Measurements from ENCODE around the gene NDEL1.

DNA sequence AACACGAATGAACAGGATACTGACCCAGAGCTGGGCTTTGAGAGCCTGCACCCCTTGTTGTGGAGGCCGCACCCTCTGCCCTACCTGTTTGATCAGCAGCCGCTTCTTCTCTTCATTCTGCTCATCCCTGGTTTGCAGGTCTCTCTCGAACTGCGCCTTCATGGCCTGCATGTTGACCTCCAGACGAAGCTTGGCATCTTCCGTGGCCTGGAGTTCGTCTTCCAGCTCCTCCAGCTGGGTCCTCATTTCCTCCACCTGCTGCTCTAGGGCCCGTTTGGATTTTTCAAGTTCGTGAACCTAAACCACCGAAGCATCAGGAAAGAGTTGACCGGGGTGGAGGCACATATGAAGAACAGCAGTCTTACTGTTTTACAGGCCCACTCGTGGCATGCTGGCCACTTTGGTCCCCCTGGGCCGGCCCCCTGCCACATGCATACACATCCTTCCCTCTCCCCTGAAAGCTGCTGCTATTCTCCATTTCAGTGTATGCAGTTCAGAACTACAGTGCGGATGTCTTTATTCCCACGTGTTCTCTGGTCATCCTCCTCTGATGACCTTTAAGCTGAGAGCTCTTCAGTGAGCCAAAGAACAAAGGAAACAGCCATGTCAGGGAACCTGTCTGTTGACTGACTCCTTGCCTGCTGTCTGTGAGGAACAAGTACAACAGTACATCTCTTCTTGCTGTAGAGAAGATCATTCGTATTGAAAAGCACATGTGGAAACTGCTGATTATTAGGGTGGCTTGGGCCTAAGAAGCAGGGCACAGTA is 54.8 kb downstream of the NDEL1 start:
- TF ChIP-seq CTCF (IDR thresholded peaks at IDR 0.05; ENCODE audit: insufficient read depth, low read length, poor library complexity, severe bottlenecking) (no peak), EZH2phosphoT487 (conservative IDR thresholded peaks at IDR 0.05; ENCODE audit: low read length) (no peak)

All from SU-DHL-6 (cell line).